WERI-Rb-1 (cell line): ENCODE results near the gene NUP214.

Source experiments
- DNase-seq: peaks from one replicate; pipeline ENCODE4 v3.0.0-alpha.2; 2020
- H3K27ac ChIP-seq: fragments of 250-450 bp; sonication (Bioruptor Pico); 2 replicates; pipeline ENCODE4 v1.5.1; 2020; ENCODE audit warnings: mild to moderate bottlenecking, moderate library complexity
- H3K27me3 ChIP-seq: fragments of 250-450 bp; sonication (Bioruptor Pico); 2 replicates; pipeline ENCODE4 v1.5.1; 2021; ENCODE audit warnings: mild to moderate bottlenecking, low read depth, moderate library complexity; ENCODE audit not compliant: insufficient read depth, severe bottlenecking
- H3K36me3 ChIP-seq: fragments of 250-450 bp; sonication (Bioruptor Pico); 2 replicates; pipeline ENCODE4 v1.5.1; 2020; ENCODE audit warnings: mild to moderate bottlenecking, moderate library complexity
- H3K4me3 ChIP-seq: 2 replicates; pipeline ENCODE4 v1.5.1; 2011; ENCODE audit warnings: low read depth, mild to moderate bottlenecking, control low read depth, low read length
- H3K9me3 ChIP-seq: fragments of 250-450 bp; sonication (Bioruptor Pico); 2 replicates; pipeline ENCODE4 v1.5.1; 2021; ENCODE audit warnings: mild to moderate bottlenecking, moderate library complexity; ENCODE audit not compliant: severe bottlenecking
- TF ChIP-seq, protein P1 (sequence below): IDR thresholded peaks from 2 replicates; pipeline ENCODE4 v1.5.1; 2011; ENCODE audit warnings: low read depth, mild to moderate bottlenecking, control low read depth, inconsistent platforms, low read length

Gene NUP214

DNA sequence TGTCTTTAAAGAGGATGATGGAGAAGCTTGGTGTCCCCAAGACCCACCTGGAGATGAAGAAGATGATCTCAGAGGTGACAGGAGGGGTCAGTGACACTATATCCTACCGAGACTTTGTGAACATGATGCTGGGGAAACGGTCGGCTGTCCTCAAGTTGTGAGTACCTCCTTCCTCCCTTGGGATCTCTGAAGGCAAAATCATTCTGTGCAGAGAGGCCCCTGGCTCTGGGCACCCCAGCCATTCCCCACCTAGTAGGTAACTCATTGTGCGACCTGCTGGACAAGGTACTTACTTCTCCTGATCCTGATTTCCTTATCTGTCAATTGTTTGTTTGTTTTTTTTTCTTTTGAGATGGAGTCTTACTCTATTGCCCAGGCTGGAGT, 7.6 kb upstream of the NUP214 start:
- no peak overlapping the region for H3K4me3 ChIP-seq
- TF ChIP-seq, protein P1, sequence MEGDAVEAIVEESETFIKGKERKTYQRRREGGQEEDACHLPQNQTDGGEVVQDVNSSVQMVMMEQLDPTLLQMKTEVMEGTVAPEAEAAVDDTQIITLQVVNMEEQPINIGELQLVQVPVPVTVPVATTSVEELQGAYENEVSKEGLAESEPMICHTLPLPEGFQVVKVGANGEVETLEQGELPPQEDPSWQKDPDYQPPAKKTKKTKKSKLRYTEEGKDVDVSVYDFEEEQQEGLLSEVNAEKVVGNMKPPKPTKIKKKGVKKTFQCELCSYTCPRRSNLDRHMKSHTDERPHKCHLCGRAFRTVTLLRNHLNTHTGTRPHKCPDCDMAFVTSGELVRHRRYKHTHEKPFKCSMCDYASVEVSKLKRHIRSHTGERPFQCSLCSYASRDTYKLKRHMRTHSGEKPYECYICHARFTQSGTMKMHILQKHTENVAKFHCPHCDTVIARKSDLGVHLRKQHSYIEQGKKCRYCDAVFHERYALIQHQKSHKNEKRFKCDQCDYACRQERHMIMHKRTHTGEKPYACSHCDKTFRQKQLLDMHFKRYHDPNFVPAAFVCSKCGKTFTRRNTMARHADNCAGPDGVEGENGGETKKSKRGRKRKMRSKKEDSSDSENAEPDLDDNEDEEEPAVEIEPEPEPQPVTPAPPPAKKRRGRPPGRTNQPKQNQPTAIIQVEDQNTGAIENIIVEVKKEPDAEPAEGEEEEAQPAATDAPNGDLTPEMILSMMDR: no peak
- no peak for DNase-seq
- H3K36me3 ChIP-seq: peaks cover 57% of the 10 kb centered on the region
- no peaks in the 10 kb centered on the region for H3K27me3 ChIP-seq
- H3K27ac ChIP-seq: no peak overlapping the region
- no peaks in the 10 kb centered on the region for H3K9me3 ChIP-seq

DNA sequence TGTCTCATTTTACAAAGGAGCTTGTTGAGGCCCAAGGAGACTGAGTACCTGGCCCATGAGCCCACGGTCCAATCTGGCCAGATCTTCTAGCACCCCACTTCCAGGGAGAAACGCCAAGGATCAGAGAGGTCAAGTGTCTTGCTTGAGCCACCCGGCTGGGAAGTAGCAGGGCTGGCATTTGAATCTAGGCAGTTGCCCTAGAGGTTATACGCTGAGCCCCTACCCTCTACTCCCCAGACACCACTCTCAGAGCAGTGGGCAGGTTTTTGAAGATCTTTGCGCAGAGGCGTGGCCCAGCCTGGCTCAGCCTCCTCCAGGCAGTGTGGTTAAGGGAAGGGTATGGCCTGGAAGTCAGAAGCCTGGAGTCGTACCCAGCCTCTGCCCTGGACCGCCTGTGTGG, 5.8 kb upstream of the NUP214 start:
- Histone ChIP-seq H3K27ac (no peak overlapping the region), H3K27me3 (no peaks in the 10 kb centered on the region), H3K36me3 (peaks cover 50% of the 10 kb centered on the region)

DNA sequence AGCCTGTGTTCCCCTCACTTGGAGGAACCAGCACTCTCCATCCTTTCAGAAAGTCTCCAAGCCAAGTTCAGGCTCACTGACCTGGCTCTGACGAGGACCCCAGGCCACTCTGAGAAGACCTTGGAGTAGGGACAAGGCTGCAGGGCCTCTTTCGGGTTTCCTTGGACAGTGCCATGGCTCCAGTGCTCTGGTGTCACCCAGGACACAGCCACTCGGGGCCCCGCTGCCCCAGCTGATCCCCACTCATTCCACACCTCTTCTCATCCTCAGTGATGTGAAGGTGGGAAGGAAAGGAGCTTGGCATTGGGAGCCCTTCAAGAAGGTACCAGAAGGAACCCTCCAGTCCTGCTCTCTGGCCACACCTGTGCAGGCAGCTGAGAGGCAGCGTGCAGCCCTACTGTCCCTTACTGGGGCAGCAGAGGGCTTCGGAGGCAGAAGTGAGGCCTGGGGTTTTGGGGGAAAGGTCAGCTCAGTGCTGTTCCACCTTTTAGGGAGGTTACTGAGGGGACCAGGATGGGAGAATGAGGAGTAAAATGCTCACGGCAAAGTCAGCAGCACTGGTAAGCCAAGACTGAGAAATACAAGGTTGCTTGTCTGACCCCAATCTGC, 4.7 kb upstream of the NUP214 start:
- TF ChIP-seq, protein P1: no peak
- peaks cover 45% of the 10 kb centered on the region for H3K36me3 ChIP-seq

More for the DNA sequence above, 5.8 kb upstream of the NUP214 start:
- DNase-seq: no peak
- no peaks in the 10 kb centered on the region for H3K9me3 ChIP-seq
- TF ChIP-seq, protein P1: no peak
- H3K4me3 ChIP-seq: no peak overlapping the region

DNA sequence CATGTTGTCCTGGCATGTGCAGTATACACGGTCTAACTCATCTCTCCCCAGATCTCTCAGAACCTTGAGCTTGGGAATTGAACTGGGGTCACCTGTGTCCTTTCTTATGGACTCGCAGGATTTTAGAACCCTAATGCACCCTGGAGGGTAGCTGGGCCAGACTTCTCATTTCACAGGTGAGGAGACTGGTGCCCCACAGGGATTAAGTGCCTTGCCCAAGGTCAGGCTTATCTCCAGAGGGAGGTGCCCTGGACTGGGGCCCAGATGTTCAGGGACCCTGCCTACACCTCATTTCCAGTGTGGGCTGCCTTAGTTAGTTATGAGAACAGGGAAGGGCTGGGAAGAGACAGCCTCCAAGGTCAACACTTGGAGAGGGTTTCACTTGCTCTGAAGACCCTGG, 4.0 kb upstream of the NUP214 start:
- Histone ChIP-seq H3K36me3 (peaks cover 40% of the 10 kb centered on the region), H3K27ac (no peak overlapping the region), H3K27me3 (no peaks in the 10 kb centered on the region), H3K9me3 (no peaks in the 10 kb centered on the region), H3K4me3 (no peak overlapping the region)
- TF ChIP-seq, protein P1: no peak
- no peak for DNase-seq

More for the DNA sequence above, 4.7 kb upstream of the NUP214 start:
- no peak overlapping the region for H3K27ac ChIP-seq
- no peaks in the 10 kb centered on the region for H3K9me3 ChIP-seq
- DNase-seq: no peak
- no peaks in the 10 kb centered on the region for H3K27me3 ChIP-seq
- no peak overlapping the region for H3K4me3 ChIP-seq

DNA sequence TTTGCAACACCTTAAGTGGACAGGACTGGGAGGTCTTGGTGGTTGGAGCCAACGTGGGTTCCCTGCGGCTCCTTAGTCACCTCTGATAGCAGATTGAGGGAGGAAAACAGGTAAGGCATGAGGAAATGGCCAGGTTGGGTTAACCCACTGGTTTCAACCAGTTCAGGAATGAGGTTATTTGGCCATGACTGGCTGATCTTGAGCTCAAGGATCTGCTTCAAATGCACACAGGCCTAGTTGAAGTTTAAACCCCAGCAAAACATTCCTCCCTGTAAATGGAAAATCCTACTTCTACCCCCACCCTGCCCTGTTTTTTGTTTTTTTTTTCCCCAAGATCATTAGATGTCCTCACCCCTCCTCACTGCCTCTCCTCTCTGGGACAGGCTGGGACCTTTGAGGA, 3.2 kb upstream of the NUP214 start:
- H3K4me3 ChIP-seq: no peak overlapping the region
- no peak overlapping the region for H3K27ac ChIP-seq
- TF ChIP-seq, protein P1: no peak
- H3K9me3 ChIP-seq: no peaks in the 10 kb centered on the region
- DNase-seq: no peak
- H3K27me3 ChIP-seq: no peaks in the 10 kb centered on the region
- peaks cover 36% of the 10 kb centered on the region for H3K36me3 ChIP-seq

DNA sequence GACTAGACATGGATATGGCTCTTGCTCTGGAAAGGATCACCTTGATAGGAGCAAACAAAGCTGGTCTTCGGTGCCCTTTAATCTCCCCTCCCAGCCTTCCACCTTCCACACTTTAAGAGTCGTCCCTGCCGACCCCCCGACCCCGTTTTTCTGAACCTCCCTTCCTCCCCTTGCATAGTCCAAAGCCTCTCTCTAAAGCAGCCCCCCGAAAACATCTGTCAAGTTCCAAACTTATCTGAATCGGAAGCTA, 423 bp upstream of the NUP214 start:
- Histone ChIP-seq H3K27ac (peak overlapping the region; percentile 97), H3K27me3 (no peaks in the 10 kb centered on the region), H3K36me3 (peaks cover 46% of the 10 kb centered on the region), H3K4me3 (peak overlapping the region; percentile 88), H3K9me3 (no peaks in the 10 kb centered on the region)
- TF ChIP-seq, protein P1: no peak
- DNase-seq: no peak
